DMS153 (cell line): ENCODE data around the gene CDKAL1.
"Not testable (repeated sequence)": the region's sequence is repeated elsewhere in the genome, so short reads cannot be mapped to it uniquely, and the experiment has no call there.

Experiments
- DNase-seq: peaks from one replicate; lab custom pipeline; 2025; lab: John Stamatoyannopoulos, UW

The CDKAL1 gene

GRCh38 chr6:20534295-20535262, at the start of gene CDKAL1:
TSS of gene CDKAL1 (plus strand) at chr6:20534457. CDS start at chr6:20546351, 11,894 bp downstream.
- peak; percentile 72 for DNase-seq

- DNase-seq, result no peak
Observed at GRCh38 chr6:20486641-20487040, 47.6 kb upstream of the CDKAL1 start.

GRCh38 chr6:20487669-20488375, 46.4 kb upstream of the CDKAL1 start:
- no peak for DNase-seq

GRCh38 chr6:20490591-20490990, 43.7 kb upstream of the CDKAL1 start:
- DNase-seq, result no peak

- DNase-seq, result no peak
Observed at GRCh38 chr6:20492099-20492498, 42.2 kb upstream of the CDKAL1 start.

GRCh38 chr6:20497216-20498040, 36.8 kb upstream of the CDKAL1 start:
- no peak for DNase-seq

- no peak for DNase-seq
Observed at GRCh38 chr6:20498041-20498385, 36.2 kb upstream of the CDKAL1 start.

- no peak for DNase-seq
Observed at GRCh38 chr6:20509212-20509611, 25.0 kb upstream of the CDKAL1 start.

- no peak for DNase-seq
Observed at GRCh38 chr6:20511852-20512251, 22.4 kb upstream of the CDKAL1 start.

- not testable (repeated sequence) for DNase-seq
Observed at GRCh38 chr6:20525208-20525607, 9.0 kb upstream of the CDKAL1 start.

- DNase-seq, result peak; percentile 15
Observed at GRCh38 chr6:20529086-20529448, 5.2 kb upstream of the CDKAL1 start.

GRCh38 chr6:20532881-20533280, 1.4 kb upstream of the CDKAL1 start:
- DNase-seq, result no peak

- no peak for DNase-seq
Observed at GRCh38 chr6:20533746-20534294, 437 bp upstream of the CDKAL1 start.

- no peak for DNase-seq
Observed at GRCh38 chr6:20538131-20538662, 3.9 kb downstream of the CDKAL1 start.

- DNase-seq, result no peak
Observed at GRCh38 chr6:20538907-20539306, 4.7 kb downstream of the CDKAL1 start.

GRCh38 chr6:20539387-20539786, 5.1 kb downstream of the CDKAL1 start:
- DNase-seq, result no peak

GRCh38 chr6:20540683-20541082, 6.4 kb downstream of the CDKAL1 start:
- DNase-seq, result no peak

- no peak for DNase-seq
Observed at GRCh38 chr6:20541382-20541781, 7.1 kb downstream of the CDKAL1 start.

- DNase-seq, result peak; percentile 99
Observed at GRCh38 chr6:20542927-20543602, 8.8 kb downstream of the CDKAL1 start.

- no peak for DNase-seq
Observed at GRCh38 chr6:20548264-20548663, 14.0 kb downstream of the CDKAL1 start.

GRCh38 chr6:20549398-20549797, 15.1 kb downstream of the CDKAL1 start:
- not testable (repeated sequence) for DNase-seq
